NCI-H2029 treated with DMSO at 0.1 percent for 48 hours (cell line): ENCODE measurements around the gene CAMK2A.
"Not testable (repeated sequence)": the region's sequence is repeated elsewhere in the genome, so short reads cannot be mapped to it uniquely, and the experiment has no call there.

Experiments
- DNase-seq: peaks from one replicate; lab custom pipeline; 2025; lab: John Stamatoyannopoulos, UW

Gene CAMK2A

DNA sequence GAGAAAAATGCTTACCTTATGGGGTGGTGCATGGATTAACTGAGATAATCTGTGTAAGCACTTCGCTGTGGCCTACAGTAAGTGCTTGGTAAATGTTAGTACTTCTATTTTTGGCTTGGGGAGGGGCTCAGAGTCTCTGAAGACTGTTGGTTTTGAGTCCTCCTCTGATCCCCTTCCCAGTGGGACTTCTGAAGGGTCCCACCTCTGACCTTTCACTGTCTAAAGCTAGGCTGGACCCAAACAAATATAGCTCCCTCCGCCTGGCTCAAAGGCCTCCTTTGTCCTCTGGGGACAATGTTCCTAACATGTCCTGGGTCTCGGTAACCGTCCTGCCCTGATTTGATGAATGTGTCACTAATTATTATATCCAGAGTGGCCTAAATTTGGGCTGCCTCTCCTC, 34.8 kb downstream of the CAMK2A start:
- DNase-seq, result no peak

DNA sequence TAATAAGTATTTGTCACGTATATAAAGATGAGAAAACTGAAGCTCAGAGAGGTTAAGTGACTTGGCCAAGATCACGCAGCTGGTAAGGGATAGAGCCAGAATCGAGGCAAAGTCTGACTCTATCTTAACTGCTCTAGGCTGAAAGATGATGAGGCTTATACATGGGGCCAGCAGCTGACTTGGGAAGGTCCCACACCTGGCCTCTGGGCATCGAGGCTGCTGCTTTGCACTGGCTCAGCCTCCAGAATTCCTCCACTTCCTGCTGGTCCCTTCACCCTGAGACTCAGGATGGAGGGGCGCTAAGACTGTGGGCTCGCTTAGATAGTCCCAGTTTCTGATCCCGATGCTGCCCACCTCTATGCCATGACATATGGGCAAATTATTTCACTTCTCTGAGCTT, 35.2 kb downstream of the CAMK2A start:
- DNase-seq, result no peak

GRCh38 chr5:150253416-150254208, 36.0 kb downstream of the CAMK2A start:
- no peak for DNase-seq

DNA sequence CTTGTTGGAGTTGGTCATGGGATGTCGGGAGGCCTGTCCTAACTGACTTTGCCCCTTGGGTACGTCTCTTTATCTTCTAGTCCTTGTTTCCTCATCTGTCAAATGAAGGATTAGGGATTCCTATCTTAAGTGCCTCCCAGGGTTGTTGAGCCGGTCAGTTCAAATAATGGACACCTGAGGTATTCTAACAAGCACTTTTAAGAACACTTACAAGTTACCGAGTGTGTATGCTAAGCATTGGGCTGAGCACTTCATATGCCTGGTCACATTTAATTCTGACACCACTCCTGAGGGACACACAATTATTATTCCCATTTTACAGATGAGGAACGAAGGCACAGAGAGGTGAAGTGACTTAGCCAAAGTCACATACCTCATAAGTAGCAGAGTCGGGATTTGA, 37.1 kb downstream of the CAMK2A start:
- DNase-seq, result no peak

- DNase-seq, result no peak
These were observed 38.1 kb downstream of the CAMK2A start for GRCh38 chr5:150251504-150251903.

DNA sequence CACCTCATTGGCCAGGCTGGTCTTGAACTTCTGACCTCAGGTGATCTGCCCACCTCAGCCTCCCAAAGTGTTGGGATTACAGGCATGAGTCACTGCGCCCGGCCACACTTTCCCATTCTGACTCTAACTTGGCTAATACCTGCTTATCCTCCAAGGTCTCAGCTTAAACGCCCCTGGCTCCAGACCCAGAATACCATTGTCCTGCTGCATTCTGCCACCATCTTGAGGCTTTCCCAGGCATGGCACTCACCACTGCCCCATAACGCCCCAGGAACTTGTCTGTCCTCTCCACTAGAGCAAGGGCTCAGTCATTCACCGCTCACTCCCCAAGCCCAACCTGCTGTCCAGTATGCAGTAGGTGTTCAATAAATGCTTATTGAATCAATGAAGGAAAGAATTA, 39.8 kb downstream of the CAMK2A start:
- DNase-seq, result no peak

DNA sequence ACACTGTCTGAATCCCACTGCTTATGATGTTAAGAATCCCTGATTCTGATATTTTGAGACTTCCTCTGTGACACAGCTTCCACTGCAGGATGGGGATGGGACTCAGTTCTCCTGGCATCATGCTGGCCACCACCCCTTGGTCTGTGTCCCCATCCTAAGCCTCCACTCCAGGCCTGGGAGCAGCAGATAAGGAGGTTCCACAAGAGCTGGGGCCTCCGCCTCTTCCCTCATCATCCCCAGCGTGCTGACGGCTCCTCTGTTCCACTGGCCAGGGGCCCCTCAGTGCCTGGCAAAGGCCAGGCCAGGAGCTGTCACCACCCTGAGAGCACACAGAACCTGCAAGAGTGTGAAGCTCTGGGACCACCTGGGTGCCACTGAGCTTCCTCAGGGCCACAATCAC, 40.6 kb downstream of the CAMK2A start:
- no peak for DNase-seq

DNA sequence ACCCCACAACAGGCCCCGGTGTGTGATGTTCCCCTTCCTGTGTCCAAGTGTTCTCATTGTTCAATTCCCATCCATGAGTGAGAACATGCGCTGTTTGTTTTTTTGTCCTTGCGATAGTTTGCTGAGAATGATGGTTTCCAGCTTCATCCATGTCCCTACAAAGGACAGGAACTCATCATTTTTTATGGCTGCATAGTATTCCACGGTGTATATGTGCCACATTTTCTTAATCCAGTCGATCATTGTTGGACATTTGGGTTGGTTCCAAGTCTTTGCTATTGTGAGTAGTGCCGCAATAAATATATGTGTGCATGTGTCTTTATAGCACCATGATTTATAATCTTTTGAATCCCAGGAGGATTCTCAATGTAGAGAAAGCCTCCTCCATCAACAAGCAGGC, 41.1 kb downstream of the CAMK2A start:
- DNase-seq, result not testable (repeated sequence)

- DNase-seq, result no peak
These were observed 41.8 kb downstream of the CAMK2A start for GRCh38 chr5:150247726-150248125.

- DNase-seq, result no peak
These were observed 42.7 kb downstream of the CAMK2A start for GRCh38 chr5:150246835-150247234.

GRCh38 chr5:150246429-150246828, 43.1 kb downstream of the CAMK2A start:
- no peak for DNase-seq

DNA sequence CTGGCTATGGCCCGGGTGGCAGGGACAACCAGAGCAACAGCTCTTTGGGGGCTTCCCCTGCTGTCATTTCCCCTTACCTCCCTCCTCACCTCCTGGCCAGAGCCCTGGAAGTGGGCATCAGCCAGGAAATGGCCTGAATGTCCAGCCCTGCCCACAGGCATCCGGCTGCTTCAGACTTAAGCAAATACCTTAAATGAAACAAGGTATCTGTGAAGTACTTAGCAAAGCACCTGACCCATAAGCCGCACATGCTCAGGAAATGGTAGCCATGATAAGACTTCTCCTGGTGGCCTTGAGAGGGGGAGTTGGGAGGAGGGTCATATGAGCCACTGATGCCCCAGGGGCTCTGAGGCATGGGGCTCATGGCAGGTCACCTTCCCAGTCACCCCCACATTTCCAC, 43.8 kb downstream of the CAMK2A start:
- no peak for DNase-seq

DNA sequence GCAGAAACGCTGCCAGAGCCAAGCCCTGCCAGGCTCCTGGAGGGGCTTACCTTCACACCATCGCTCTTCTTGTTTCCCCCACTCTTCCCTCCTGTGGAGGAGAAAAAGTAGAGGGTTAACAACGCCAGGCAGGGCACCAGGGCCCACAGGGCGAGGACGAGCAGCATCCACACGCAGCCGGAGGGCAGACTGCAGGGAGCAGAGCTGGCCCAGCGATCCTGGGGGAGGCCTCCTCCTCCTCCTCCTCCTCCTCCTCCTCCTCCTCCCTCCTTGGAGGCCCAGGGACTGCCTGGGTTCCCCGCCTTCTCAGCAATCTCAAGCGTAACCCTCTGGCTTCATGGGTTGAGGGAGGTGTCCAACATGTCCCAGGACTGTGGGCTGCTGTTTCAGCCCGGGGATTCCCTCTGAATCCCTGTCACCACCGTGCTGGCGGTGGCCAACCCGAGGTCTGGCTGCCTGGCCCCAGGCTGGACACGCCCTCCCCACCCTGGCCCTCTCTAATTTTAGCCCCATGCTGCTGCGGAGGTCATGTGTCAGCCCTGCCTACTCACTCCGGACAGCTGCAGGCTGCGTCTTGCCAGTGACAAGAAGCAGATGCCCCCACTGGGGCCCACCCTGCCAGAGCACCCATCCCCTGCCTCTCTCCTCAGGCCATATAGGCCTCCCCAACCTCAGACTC, 44.3 kb downstream of the CAMK2A start:
- no peak for DNase-seq

GRCh38 chr5:150244209-150244608, 45.4 kb downstream of the CAMK2A start:
- no peak for DNase-seq

DNA sequence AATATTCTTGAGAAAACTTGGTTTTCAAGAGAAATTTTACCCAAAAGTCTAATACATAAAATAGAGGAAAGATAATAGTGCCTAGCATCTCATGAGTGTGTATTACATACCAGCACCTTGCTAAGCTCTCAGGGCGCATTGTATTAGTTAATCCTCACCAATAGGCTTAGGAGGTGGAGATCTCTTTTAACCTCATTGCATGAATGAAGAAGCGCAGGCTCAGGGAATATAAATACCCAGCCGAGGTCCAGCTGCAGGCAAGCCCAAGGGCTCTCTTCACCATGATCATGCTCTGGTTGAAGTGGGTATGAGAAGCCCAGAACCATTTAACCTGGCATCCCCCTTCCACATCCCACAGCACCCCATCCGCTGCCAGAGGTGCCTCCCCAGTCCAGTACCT, 46.0 kb downstream of the CAMK2A start:
- DNase-seq, result no peak

DNA sequence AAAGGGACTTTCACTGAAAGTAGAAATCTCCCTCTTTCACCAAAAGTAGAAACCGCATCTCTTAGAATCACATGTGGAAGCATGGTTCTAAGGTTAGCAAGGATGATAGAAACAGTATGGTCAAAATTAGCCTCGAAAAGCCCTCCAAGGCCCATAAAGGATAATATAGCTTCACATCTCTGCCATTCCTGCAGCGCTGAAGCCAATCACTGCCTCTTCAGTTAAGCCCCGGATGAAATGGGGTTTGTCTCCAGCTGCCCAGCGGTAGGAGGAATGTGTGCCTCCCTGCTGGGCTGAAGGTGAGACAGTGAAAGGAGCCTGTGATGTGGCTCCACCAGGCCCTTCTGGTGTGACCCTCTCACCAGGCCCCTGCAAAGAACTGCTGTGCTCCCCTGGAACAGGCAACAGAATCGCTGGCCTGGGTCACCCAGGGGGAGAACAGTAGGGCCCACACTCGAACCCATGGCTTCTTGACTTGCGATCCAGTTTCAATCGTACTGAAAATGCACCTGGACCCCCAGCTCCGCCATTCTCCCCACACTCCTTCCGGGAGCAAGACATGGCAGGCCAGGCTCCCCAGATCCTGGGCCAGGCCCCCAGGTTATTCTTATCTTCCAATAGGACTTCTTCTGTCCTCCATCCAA, 47.2 kb downstream of the CAMK2A start:
- no peak for DNase-seq

GRCh38 chr5:150241298-150242160, 48.0 kb downstream of the CAMK2A start:
- no peak for DNase-seq

DNA sequence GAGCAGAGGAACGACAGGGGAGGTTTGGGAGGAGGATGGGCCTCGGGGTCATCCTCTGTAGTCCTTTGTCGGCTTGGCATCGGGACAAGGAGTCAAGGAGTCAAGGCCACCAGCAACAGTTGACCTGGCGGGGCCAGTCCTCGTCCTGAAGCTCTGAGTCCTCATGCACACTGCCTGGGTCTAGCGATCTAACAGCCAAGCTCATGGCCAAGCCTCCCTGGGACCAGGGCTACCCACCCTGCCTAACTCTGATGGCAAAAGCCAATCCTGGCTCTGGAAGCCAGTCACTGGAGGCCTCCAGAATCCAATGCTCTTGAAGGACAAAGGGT, 49.8 kb downstream of the CAMK2A start:
- no peak for DNase-seq

DNA sequence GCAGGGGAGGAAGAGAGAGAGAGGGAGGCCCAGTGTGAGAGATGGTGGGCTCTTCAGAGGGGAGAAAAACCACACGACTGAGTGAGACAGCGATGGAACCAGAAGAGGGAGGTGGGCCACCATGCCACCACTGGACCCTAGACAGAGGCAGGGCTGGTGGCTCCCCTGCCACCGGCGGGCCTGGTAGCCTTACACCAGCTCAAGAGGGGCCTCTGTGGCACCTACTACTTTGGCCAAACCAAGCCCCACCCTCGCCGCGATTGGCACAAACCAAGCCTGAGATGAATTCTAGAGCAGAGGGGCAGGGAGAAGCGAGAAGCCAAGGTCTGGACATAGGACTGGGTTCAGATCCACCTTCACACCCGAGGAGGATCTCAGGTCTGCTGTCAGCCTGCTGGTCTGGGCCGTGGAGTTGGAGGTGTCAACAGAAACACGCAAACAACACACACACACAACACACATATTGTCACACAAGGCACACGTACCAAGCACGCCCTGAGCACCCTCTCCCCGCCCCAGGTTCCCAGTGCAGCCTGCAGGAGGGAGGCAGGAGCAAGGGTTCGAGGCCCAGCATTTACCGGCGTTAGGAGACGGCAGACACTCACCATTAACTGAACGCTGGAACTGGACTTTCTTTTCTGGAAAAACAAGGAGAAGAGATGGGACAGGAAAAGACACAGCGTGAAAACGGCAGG, 50.3 kb downstream of the CAMK2A start:
- DNase-seq, result no peak

DNA sequence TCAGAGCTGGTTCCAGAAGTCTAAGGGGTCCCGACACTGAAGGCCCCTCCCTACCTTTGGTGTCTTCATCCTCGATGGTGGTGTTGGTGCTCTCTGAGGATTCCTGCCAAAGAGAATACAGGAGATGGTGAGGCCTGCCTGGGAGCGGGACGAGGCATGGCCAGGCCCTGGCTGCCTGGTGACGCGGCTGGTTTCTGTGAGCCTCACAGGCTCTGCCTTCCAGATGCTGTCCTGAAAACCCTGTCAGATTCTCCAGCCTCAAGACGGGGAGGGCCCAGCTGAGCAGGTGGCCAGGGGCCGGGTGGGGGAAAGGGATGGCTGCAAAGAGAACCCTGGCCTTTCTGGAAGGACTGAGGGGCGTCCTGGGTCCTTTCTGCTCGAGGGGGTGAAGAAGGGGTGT, 50.9 kb downstream of the CAMK2A start:
- DNase-seq, result no peak

DNA sequence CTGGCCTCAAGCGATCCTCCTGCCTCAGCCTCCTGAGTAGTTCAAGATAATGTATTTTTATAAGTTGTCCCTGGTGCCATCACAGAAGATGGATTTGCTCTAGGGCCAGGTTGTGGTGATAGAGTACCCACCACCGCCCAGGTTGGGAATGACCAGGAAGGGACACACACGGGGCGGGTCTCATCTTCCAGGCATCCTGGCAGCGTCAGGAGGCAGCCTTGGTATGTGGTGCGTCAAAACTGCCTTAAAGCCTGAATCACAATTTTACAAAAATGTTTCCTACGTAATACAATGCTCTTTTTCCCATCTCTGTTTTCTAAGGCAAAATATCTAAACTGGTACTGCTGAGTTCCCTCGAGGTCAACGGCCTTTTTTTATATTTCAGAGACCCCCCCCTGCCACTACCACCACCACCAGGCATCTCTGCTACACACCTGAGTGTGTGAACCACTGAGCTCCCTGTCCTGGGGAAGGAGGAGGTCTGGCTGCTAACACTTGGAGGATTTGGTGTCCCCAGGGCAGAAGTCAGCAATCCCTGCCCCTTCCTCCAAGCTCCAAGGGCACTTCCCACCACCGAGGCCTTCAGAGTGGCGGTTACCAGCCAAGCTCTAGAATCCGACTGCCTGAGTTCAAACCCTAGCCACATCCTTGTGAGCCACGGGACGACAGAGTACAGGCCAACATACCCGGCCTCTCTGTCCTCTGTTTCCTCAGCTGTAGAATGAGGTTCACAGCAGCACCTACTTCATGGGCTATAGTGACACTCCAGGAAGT, 52.4 kb downstream of the CAMK2A start:
- DNase-seq, result no peak
